H1 (cell line): ENCODE measurements around the gene DNER. TPM values are rescaled to one million over a fixed set of nuclear protein-coding genes. Genes with fewer than 3 reads are reported as not detected.

Source experiments
- CHD1 ChIP-seq: IDR thresholded peaks from 2 replicates; pipeline ENCODE4 v1.6.1; 2012; ENCODE audit warnings: low read depth, low read length, improper control_type of control experiment
- CHD2 ChIP-seq: IDR thresholded peaks from 2 replicates; pipeline ENCODE4 v1.6.1; 2012; ENCODE audit warnings: low read length, improper control_type of control experiment
- HDAC6 ChIP-seq: IDR thresholded peaks from one replicate; pipeline ENCODE4 v1.7.1; 2012; ENCODE audit warnings: low read depth, mild to moderate bottlenecking, inconsistent platforms, low read length, moderate library complexity
- TAF1 ChIP-seq: IDR thresholded peaks from 2 replicates; pipeline ENCODE4 v1.6.1; 2011; ENCODE audit warnings: mild to moderate bottlenecking, low read depth, low read length
- TBP ChIP-seq: IDR thresholded peaks from 2 replicates; pipeline ENCODE4 v1.6.1; 2011; ENCODE audit warnings: low read depth, low read length, improper control_type of control experiment
- polyA plus RNA-seq, 7 experiments: library from polyadenylated mRNA; depleted of rRNA in 3 of 7; stranded (reverse) in 5 of 7; unstranded in 2 of 7; fragments of >200 nt in 5 of 7; fragments of 200-250 nt in 2 of 7; gene quantifications; 1 replicate in 5 of 7; 2 replicates in 1 of 7; 4 replicates in 1 of 7; pipeline versions ENCODE4 v1.2.1 to v1.2.3, GENCODE V29; 2011 to 2013; ENCODE audit warnings: missing spikeins in 2 of 7, mixed read lengths in 2 of 7
- total RNA-seq: library from RNA; stranded (reverse); fragmentation: NEBNext Ultra II Directional; extraction: Animal tissue kit (Norgen Biotek cat#: 25700); gene quantifications from 2 replicates; pipeline ENCODE4 v1.2.1, GENCODE V29; 2021

Gene DNER
- total and polyA plus RNA-seq, 2 of the 8 experiments (the other 6 are each of a cell fraction or from before 2014, with no cell fraction given), result 6.8 to 16.3 TPM

DNA sequence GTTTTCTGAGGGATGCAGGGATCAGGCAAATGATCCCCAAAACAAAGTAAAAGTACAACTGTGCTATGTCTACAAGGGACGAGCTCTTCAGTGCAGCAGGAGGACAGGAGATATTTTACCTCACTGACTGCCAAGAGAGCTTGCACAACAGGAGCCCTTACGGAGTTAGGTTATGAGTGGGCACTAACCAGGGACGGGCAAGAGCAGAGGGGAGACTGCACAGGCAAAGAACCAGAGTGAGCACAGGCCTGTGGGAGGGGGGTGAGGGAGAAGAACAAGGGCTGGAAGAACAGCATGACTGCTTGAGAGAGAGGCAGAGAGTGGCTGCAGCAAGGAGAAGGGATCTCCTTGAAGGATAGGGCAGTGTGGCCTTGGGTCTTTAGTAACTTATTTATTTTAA is 342.1 kb downstream of the DNER start (continued):
- no peak for TF ChIP-seq CHD2
- TF ChIP-seq TAF1, result no peak
- TF ChIP-seq CHD1, result no peak
- TF ChIP-seq HDAC6, result no peak
- TF ChIP-seq TBP, result no peak
- TF ChIP-seq, all 59 proteins: peak for 0
